Hepatocyte (in vitro differentiated cells): ENCODE measurements around the gene GALNT7. TPM values are rescaled to one million over a fixed set of nuclear protein-coding genes. Genes with fewer than 3 reads are reported as not detected.

ENCODE experiments used
- DNase-seq: peaks from one replicate; pipeline ENCODE4 v3.0.0-alpha.2; 2016; ENCODE audit warnings: low spot score
- H2AFZ ChIP-seq: fragments of 200-600 bp; sonication (generic); 2 replicates; pipeline ENCODE4 v1.6.0; 2016; ENCODE audit warnings: antibody characterized with exemption, mild to moderate bottlenecking
- H3K27ac ChIP-seq: fragments of 200-600 bp; sonication (generic); 2 replicates; pipeline ENCODE4 v1.5.1; 2016; ENCODE audit warnings: mild to moderate bottlenecking
- H3K27me3 ChIP-seq: fragments of 200-600 bp; sonication (generic); 2 replicates; pipeline ENCODE4 v1.6.1; 2016
- H3K36me3 ChIP-seq: fragments of 200-600 bp; sonication (generic); replicated peaks from 2 replicates; pipeline ENCODE4 v1.5.1; 2016; ENCODE audit warnings: low read depth; ENCODE audit not compliant: insufficient read depth
- H3K4me1 ChIP-seq: fragments of 200-600 bp; sonication (generic); 2 replicates; pipeline ENCODE4 v1.5.1; 2016; ENCODE audit warnings: mild to moderate bottlenecking, moderate library complexity; ENCODE audit not compliant: insufficient read depth
- H3K4me2 ChIP-seq: fragments of 200-600 bp; sonication (generic); 2 replicates; pipeline ENCODE4 v1.6.0; 2016
- H3K4me3 ChIP-seq: fragments of 200-600 bp; sonication (generic); 2 replicates; pipeline ENCODE4 v1.5.1; 2016; ENCODE audit warnings: mild to moderate bottlenecking
- H3K79me2 ChIP-seq: fragments of 200-600 bp; sonication (generic); 2 replicates; pipeline ENCODE4 v1.6.0; 2017; ENCODE audit warnings: mild to moderate bottlenecking
- H3K9me2 ChIP-seq: fragments of 200-600 bp; sonication (generic); replicated peaks from 2 replicates; pipeline ENCODE4 v1.6.0; 2017; ENCODE audit warnings: mild to moderate bottlenecking; ENCODE audit not compliant: insufficient read depth
- H3K9me3 ChIP-seq: fragments of 200-600 bp; sonication (generic); 2 replicates; pipeline ENCODE4 v1.5.1; 2016; ENCODE audit warnings: low read depth, mild to moderate bottlenecking
- H4K20me1 ChIP-seq: fragments of 200-600 bp; sonication (generic); 2 replicates; pipeline ENCODE4 v1.6.0; 2016; ENCODE audit warnings: mild to moderate bottlenecking; ENCODE audit not compliant: insufficient read depth, poor library complexity, severe bottlenecking
- CTCF ChIP-seq: fragments of 200-600 bp; sonication (generic); IDR thresholded peaks from 2 replicates; pipeline ENCODE4 v1.5.1; 2016; ENCODE audit warnings: antibody characterized with exemption, mild to moderate bottlenecking; ENCODE audit not compliant: poor library complexity
- EZH2 ChIP-seq: fragments of 200-600 bp; sonication (generic); IDR thresholded peaks from 2 replicates; pipeline ENCODE4 v1.6.1; 2016; ENCODE audit warnings: antibody characterized with exemption, mild to moderate bottlenecking, borderline replicate concordance
- EZH2phosphoT487 ChIP-seq: fragments of 200-600 bp; sonication (generic); IDR thresholded peaks from one replicate; pipeline ENCODE4 v1.6.1; 2018; ENCODE audit warnings: antibody characterized with exemption, mild to moderate bottlenecking, low read depth, moderate library complexity; ENCODE audit not compliant: unreplicated experiment, severe bottlenecking
- WGBS: methylation state at CpG from one replicate; pipeline ENCODE4 v1.1.6; 2016; ENCODE audit warnings: low lambda C conversion rate; ENCODE audit errors: missing lambda C conversion rate; 5-methylcytosine and 5-hydroxymethylcytosine counted together
- polyA plus RNA-seq: library from polyadenylated mRNA; unstranded; fragments of >200 nt; fragmentation: Nextera tagmentation; extraction: Ambion mirVana; gene quantifications from 2 replicates; pipeline ENCODE4 v1.2.1, GENCODE V29; 2016
- total RNA-seq: library from RNA; depleted of rRNA; stranded (reverse); fragments of >200 nt; gene quantifications from 2 replicates; pipeline ENCODE4 v1.2.3, GENCODE V29; 2014

The GALNT7 gene
- total and polyA plus RNA-seq, 2 experiments from 2014 or later = 23.7 to 44.6 TPM

GRCh38 chr4:173237762-173238161, 69.2 kb downstream of the GALNT7 start:
- Histone ChIP-seq H2AFZ (no peak overlapping the region), H4K20me1 (no peaks in the 10 kb centered on the region), H3K27me3 (no peaks in the 10 kb centered on the region), H3K4me2 (no peak overlapping the region), H3K9me3 (no peaks in the 10 kb centered on the region), H3K36me3 (no peaks in the 10 kb centered on the region), H3K4me1 (peaks cover 7% of the 10 kb centered on the region), H3K9me2 (no peaks in the 10 kb centered on the region), H3K27ac (no peak overlapping the region), H3K79me2 (peaks cover 3% of the 10 kb centered on the region), H3K4me3 (no peak overlapping the region)
- no peak for DNase-seq
- WGBS = 63% methylated on average over 2 of the region's 2 CpGs
- TF ChIP-seq EZH2 (no peak), EZH2phosphoT487 (no peak), CTCF (no peak)

DNA sequence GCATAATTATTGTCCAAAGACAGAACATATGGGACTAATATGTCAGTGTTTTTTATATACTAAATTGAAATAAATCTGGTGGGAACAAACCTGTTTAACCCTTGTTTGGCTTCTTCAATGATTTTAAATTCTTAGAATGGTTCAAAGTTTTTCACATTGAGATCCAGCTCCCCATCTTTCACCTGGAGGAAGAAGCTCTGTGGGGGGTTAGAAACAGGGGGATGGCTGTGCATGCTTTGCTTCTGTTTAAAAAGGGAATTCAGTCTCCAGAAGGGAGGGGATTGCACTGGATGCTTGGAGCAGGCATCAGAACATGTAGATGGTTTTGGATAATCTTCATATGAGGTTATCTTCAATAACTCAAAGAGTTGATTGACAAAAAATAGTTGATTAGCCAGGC, 72.1 kb downstream of the GALNT7 start:
- H3K4me3 ChIP-seq = no peak overlapping the region
- H3K4me1 ChIP-seq = peaks cover 7% of the 10 kb centered on the region
- no peaks in the 10 kb centered on the region for H3K36me3 ChIP-seq
- no peaks in the 10 kb centered on the region for H4K20me1 ChIP-seq
- peaks cover 6% of the 10 kb centered on the region for H3K79me2 ChIP-seq
- no peak overlapping the region for H3K27ac ChIP-seq
- no peaks in the 10 kb centered on the region for H3K27me3 ChIP-seq
- H2AFZ ChIP-seq = no peak overlapping the region
- H3K4me2 ChIP-seq = no peak overlapping the region
- DNase-seq = no peak
- no peaks in the 10 kb centered on the region for H3K9me3 ChIP-seq
- no peaks in the 10 kb centered on the region for H3K9me2 ChIP-seq
- TF ChIP-seq CTCF = no peak
- no peak for TF ChIP-seq EZH2
- TF ChIP-seq EZH2phosphoT487 = no peak

- H3K4me2 ChIP-seq = no peak overlapping the region
- no peaks in the 10 kb centered on the region for H4K20me1 ChIP-seq
- H3K4me3 ChIP-seq = no peak overlapping the region
- no peaks in the 10 kb centered on the region for H3K9me2 ChIP-seq
- no peak overlapping the region for H2AFZ ChIP-seq
- peaks cover 6% of the 10 kb centered on the region for H3K79me2 ChIP-seq
- peak overlapping the region; percentile 69 for H3K27ac ChIP-seq
- no peak for TF ChIP-seq CTCF
- TF ChIP-seq EZH2 = no peak
- no peak for TF ChIP-seq EZH2phosphoT487
- WGBS = 87% methylated on average over 3 of the region's 3 CpGs
- no peaks in the 10 kb centered on the region for H3K9me3 ChIP-seq
- H3K4me1 ChIP-seq = no peaks in the 10 kb centered on the region
- H3K27me3 ChIP-seq = no peaks in the 10 kb centered on the region
- no peaks in the 10 kb centered on the region for H3K36me3 ChIP-seq
- no peak for DNase-seq
These were observed 74.0 kb downstream of the GALNT7 start for GRCh38 chr4:173242466-173243250.

GRCh38 chr4:173243321-173243720, 74.7 kb downstream of the GALNT7 start:
- Histone ChIP-seq H3K9me3 (no peaks in the 10 kb centered on the region), H2AFZ (no peak overlapping the region), H3K4me3 (no peak overlapping the region), H4K20me1 (no peaks in the 10 kb centered on the region), H3K27me3 (no peaks in the 10 kb centered on the region), H3K36me3 (no peaks in the 10 kb centered on the region), H3K79me2 (peaks cover 6% of the 10 kb centered on the region), H3K4me1 (no peaks in the 10 kb centered on the region), H3K9me2 (no peaks in the 10 kb centered on the region), H3K27ac (peak overlapping the region; percentile 69), H3K4me2 (no peak overlapping the region)
- TF ChIP-seq CTCF = no peak
- TF ChIP-seq EZH2phosphoT487 = no peak
- TF ChIP-seq EZH2 = no peak
- WGBS = 73% methylated on average over 3 of the region's 3 CpGs
- peak; percentile 34 for DNase-seq
